ENCODE data around the gene PODNL1.

PODNL1 gene

GRCh38 chr19:13917888-13918406 is 20.3 kb downstream of the PODNL1 start:
- no peak for TF ChIP-seq CTCF (IDR thresholded peaks at IDR 0.05; ENCODE audit: low read depth, low read length, missing control alignments)

GRCh38 chr19:13914777-13915176 is 23.4 kb downstream of the PODNL1 start:
- DNase-seq (ENCODE audit: extremely low read depth, low read depth) = no peak
- no peak for TF ChIP-seq CTCF (IDR thresholded peaks at IDR 0.05; ENCODE audit: low read depth, low read length, missing control alignments)
- no peak overlapping the region for H3K4me3 ChIP-seq (replicated peaks; ENCODE audit: low read depth, low read length)

More at GRCh38 chr19:13917888-13918406, 20.3 kb downstream of the PODNL1 start:
- no peak overlapping the region for H3K4me3 ChIP-seq (replicated peaks; ENCODE audit: low read depth, low read length)
- no peak for DNase-seq (ENCODE audit: extremely low read depth, low read depth)

- no peak for TF ChIP-seq CTCF (IDR thresholded peaks at IDR 0.05; ENCODE audit: low read depth, low read length, missing control alignments)
- no peak for DNase-seq (ENCODE audit: extremely low read depth, low read depth)
- no peak overlapping the region for H3K4me3 ChIP-seq (replicated peaks; ENCODE audit: low read depth, low read length)
Measured at GRCh38 chr19:13913352-13913751, 24.9 kb downstream of the PODNL1 start.

GRCh38 chr19:13909430-13909829 is 28.8 kb downstream of the PODNL1 start:
- DNase-seq (ENCODE audit: extremely low read depth, low read depth) = no peak
- H3K4me3 ChIP-seq (replicated peaks; ENCODE audit: low read depth, low read length) = no peak overlapping the region
- TF ChIP-seq CTCF (IDR thresholded peaks at IDR 0.05; ENCODE audit: low read depth, low read length, missing control alignments) = no peak

GRCh38 chr19:13908674-13909073 is 29.5 kb downstream of the PODNL1 start:
- no peak for DNase-seq (ENCODE audit: extremely low read depth, low read depth)
- no peak overlapping the region for H3K4me3 ChIP-seq (replicated peaks; ENCODE audit: low read depth, low read length)
- no peak for TF ChIP-seq CTCF (IDR thresholded peaks at IDR 0.05; ENCODE audit: low read depth, low read length, missing control alignments)

- DNase-seq (ENCODE audit: extremely low read depth, low read depth) = no peak
- H3K4me3 ChIP-seq (replicated peaks; ENCODE audit: low read depth, low read length) = peak overlapping the region; percentile 77
- TF ChIP-seq CTCF (IDR thresholded peaks at IDR 0.05; ENCODE audit: low read depth, low read length, missing control alignments) = no peak
Measured at GRCh38 chr19:13906910-13907309, 31.3 kb downstream of the PODNL1 start.

- H3K4me3 ChIP-seq (replicated peaks; ENCODE audit: low read depth, low read length) = peak overlapping the region; percentile 77
- no peak for DNase-seq (ENCODE audit: extremely low read depth, low read depth)
- TF ChIP-seq CTCF (IDR thresholded peaks at IDR 0.05; ENCODE audit: low read depth, low read length, missing control alignments) = no peak
Measured at GRCh38 chr19:13906521-13906904, 31.7 kb downstream of the PODNL1 start.
